ENCODE measurements around the gene PARD3.

GRCh38 chr10:34247560-34247959 lies 567.5 kb downstream of the PARD3 start:
- TF ChIP-seq TCF7L2 (IDR thresholded peaks at IDR 0.05; ENCODE audit: borderline replicate concordance, extremely low read depth, insufficient read depth, insufficient read length) (no peak), EZH2 (IDR thresholded peaks at IDR 0.05) (no peak)

Measured in HCT116 (cell line).